ENCODE measurements around the gene MARCO. TPM values are rescaled to one million over a fixed set of nuclear protein-coding genes. Genes with fewer than 3 reads are reported as not detected.

The MARCO gene
- 0.05 to 0.09 TPM (median 0.09 TPM) in 4 of 5 replicates, not detected in the other for total RNA-seq (2022; extraction: Qiagen RNA extraction)

GRCh38 chr2:118942031-118942430 is at the start of gene MARCO:
Gene MARCO, plus strand, starts transcription at chr2:118942194. Its CDS starts 107 bp downstream, at chr2:118942301.

Other genes starting within 250 kb of the MARCO start
- 0.54 to 1.3 TPM (median 1.1 TPM) in 5 replicates for gene EN1, start 94.5 kb upstream of the MARCO start, total RNA-seq (2022; extraction: Qiagen RNA extraction)
- gene C1QL2, start 216.6 kb downstream of the MARCO start, total RNA-seq (2022; extraction: Qiagen RNA extraction) = 0.06 to 0.20 TPM (median 0.07 TPM) in 5 replicates